ENCODE measurements around the gene COL4A2.
"Not testable (repeated sequence)": the region's sequence is repeated elsewhere in the genome, so short reads cannot be mapped to it uniquely, and the experiment has no call there.

Gene COL4A2

DNA sequence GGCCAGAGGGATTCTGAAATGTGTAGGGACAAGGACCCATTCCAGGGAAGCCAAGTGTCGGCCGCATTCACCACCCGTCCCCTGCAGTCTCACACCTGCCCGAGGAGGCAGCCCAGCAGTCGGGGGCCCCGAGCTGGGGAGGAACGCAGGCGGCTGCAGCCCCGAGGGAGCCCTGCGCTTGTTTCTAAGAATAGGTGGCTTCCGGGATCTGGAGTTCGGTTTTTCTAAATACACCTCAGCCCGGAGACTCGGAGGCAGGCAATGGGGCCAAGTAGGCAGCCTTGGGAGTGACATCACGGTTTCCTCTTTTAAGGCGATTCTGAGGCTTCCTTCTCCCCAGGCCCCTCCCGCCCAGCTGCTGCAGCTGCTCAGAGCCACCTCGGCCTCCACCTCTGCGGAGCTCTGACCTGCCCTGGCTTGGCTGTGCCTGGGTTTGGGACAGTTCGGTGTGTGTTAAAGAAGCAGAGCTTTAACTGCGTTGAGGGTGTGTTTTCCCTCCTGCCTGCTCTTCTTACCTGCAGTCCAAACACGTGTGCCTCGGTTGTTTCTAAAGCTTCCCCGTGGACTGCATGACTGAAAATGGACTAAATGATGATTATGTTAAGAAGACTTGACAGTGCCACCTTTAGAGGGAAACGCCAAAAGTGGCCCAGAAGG lies 80.5 kb downstream of the COL4A2 start:
- DNase-seq: peak in 1 of 5 donors; percentile 33

DNA sequence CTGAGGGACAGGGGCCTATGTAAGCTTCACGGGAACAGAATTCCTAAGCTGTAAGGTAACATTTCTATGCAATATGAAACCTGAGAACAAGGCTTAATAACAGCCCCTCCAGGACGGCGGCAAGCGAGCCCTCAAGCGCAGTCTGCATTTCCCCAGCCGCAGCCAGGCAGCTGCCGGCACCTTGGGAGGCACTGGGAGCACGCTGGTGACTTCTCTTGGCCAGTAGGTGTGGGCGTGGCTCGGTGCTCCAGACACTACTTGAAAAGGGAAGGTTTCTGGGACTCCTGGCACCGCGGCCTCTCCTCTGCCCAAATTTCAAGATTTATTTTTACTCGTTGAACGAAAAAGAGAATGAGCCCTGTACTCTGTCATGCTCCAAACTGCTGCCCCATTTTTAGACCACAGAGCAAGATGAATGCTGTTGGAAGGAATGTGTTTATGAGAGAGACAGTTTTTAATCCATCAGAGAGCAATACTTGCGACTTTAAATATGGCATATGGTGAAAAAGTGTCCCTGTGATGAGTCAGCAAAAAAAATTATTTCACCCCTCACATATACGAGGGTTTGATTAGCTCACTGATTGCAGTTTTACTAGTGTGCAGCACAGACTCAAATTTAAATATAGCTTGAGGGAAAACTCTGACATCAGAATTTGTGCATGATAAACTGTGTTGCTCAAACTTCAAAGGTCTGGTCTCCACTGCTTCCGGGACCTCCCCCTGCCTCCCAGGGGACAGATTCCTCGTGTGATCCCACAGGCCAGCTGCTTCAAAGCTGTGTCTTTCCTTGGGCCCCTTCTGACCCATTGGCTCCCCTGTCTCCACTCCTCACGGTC lies 81.2 kb downstream of the COL4A2 start:
- no peak for DNase-seq

DNA sequence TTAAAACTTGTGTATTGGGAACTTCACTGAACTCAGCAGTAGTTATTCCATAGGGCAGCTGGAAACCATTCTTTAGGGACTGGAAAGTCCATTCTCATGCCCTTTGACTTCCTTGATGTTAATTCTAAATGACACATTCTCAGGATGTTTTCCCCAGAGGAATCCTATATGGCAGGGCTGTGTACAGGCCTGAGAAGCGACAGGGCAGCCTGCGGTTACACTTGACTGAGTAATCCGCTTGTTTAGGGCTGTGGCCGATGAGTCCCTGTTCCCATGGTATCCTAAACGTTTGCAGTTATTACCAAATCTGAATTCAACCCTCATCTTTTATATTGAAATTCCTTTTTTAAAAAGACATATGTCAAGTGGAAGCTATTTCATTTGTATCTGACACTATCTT lies 83.5 kb downstream of the COL4A2 start:
- DNase-seq: no peak

DNA sequence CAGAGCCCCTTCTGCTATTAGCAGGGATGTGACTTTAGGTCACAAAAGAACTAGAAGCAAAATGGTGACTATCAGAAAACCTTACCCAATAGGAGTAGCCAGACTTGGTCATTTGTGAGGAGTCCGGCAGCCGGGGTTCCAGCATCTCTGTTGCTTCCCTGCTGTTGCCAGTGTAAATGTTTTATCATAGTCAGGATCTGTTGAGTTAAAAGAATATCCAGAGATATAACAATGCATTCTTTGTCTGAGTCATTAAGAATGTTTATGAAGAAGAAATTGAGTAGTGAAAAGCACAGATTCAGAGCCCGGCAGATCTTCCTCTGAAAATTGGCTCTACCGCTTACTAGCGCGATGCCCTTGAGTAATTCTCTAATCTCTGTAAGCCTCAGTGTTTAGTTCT lies 84.2 kb downstream of the COL4A2 start:
- DNase-seq: no peak

DNA sequence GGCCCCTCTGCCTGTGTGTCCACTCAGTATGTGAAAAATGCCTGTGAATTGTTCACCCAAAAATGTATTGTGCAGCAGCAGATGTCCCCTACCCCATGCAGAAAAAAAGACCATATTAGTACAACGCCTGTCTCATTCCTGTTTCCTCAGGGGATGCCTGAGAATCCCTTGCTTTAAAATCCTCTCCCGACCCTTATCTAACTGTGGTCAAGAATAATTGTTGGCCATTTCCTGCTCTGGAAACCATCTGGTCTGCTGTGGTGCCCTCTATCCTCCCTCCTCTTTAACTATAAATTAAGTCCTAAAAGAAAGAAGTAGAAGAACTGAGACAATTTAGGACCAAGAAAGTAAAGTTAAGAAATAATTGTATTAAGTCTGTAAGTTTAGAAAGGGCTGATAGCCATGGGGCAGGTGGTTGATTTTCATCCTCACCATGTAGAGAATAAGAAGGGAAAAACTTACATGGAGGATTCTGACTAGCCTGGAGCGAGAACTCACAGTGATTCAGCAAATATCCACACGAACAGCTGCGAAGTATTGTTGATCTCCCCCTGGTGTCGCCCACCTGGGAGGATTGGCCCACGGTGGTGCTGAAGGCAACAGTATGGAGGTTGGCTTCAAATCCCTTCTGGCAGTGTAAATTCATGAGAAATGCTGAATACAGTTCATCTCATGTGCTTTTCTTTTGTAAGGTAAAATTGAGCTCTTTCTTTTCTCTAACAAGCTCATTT lies 85.6 kb downstream of the COL4A2 start:
- no peak for DNase-seq

DNA sequence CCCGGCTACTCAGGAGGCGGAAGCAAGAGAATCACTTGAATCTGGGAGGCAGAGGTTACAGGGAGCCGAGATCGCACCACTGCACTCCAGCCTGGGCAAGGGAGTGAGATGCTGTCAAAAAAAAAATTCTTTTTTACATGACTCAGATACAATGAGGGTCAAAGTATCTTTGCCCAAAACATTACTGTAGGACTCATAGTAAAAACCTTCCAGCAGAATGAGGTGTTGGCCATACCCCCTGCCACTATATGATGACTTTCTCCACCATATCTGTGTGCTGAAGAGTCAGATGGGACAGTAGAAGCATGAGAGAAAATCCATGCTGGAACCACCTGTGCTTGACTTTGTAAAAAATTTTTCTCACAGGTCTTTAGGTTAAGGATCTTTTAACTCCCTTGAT lies 86.7 kb downstream of the COL4A2 start:
- no peak for DNase-seq

DNA sequence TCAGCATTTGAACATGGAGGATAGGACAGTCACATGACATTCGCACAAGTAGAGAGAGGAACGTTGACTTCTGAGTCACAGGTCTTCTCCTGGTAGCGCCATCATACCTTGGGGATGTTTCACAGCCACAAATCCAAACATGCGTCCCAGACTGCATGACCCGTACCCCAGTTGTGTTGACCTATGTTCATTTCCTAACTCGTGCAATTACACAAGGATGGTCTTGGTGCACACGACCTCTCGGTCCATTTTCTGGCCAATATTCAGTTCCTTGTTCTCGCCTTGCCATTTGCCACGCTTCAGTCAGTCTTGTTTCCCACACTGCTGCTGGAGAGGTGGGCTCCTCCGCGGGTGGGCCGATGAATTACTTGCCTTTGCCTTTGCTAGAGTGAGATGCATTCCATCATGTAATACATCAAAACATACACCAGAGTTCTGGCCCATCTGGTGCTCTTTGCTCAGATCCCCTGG lies 87.3 kb downstream of the COL4A2 start:
- DNase-seq: no peak

DNA sequence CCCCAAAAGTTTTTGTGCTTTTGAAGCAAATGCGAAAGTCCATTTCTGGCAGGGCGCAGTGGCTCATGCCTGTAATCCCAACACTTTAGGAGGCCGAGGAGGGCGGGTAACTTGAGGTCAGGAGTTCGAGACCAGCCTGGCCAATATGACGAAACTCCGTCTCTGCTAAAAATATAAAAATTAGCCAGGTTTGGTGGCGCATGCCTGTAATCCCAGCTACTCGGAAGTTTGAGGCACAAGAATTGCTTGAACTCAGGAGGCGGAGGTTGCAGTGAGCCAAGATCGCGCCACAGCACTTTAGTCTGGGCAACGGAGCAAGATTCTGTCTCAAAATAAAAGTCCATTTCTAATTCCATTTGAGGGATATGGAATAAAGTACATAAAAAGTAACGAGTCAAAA lies 88.5 kb downstream of the COL4A2 start:
- DNase-seq: not testable (repeated sequence)

DNA sequence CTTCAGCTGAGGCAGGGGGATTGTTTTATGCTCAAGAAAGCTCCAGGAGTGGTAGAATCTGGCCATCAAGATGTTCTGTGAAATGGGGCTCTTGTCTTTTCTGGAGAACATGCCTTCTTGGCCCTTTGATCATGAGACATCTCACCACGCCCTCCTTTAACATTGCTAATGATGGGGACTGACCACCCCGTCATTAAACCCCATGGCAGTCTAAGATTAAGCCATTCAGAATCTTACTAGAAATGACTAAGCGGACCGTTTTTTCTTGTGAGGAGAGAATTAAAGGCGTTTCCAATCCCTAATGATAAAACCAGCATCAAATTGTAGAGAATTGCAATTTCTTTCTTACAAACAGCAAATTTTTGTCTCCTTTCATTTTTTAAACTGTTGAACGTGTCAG lies 89.4 kb downstream of the COL4A2 start:
- DNase-seq: no peak

DNA sequence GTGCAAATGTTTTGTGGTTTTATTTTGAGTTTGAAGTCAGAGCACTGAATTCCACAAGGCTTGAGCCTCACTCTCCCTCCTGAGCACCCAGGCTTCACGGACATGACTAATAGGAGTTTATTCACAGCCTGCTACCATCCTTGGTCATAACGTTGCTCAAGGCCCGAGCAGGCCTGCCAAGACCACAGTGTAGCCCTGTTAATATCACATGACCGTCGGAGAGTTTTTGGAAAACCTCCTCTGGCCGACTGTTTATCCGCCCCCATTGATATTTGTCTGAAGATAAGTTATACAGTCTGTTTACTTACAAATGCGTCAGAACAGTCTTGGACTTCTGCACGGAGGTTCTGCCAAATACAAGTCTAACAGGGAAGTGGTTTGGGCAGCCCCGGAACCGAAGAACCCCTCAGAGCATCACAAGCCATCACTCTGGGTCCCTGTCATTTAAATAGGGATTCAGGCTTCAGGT lies 89.9 kb downstream of the COL4A2 start:
- DNase-seq: no peak

DNA sequence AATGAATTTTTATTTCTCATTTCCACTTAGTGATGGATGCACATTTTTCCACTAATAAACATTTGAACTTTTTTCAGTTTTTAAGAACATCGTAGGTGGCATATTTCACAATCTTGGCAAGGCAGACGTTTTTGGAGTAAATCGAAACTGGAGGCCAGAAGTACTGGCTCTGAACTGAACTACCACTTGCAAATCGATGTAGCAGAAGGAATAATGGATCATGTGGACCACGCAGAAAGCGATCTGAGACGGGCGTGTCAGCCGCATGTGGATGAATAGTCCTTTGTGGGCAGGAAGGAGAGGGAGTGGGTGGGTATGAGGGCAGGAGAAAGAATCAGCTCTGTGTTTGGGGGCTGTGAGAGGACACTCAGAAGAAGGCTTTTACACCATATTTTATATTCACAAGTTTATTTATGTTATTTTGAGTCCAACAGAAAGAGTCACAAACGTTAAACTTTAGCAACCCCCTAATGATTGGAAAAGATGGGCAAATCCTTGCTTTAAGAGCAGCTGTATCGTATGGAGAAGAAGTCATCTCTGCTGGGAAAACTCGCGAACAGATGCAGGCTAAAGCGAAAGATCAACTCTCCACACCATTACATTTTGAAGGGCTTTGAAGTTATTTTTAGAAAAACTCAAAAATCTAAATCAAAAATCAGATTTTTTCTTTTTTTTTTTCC lies 90.5 kb downstream of the COL4A2 start:
- no peak for DNase-seq

DNA sequence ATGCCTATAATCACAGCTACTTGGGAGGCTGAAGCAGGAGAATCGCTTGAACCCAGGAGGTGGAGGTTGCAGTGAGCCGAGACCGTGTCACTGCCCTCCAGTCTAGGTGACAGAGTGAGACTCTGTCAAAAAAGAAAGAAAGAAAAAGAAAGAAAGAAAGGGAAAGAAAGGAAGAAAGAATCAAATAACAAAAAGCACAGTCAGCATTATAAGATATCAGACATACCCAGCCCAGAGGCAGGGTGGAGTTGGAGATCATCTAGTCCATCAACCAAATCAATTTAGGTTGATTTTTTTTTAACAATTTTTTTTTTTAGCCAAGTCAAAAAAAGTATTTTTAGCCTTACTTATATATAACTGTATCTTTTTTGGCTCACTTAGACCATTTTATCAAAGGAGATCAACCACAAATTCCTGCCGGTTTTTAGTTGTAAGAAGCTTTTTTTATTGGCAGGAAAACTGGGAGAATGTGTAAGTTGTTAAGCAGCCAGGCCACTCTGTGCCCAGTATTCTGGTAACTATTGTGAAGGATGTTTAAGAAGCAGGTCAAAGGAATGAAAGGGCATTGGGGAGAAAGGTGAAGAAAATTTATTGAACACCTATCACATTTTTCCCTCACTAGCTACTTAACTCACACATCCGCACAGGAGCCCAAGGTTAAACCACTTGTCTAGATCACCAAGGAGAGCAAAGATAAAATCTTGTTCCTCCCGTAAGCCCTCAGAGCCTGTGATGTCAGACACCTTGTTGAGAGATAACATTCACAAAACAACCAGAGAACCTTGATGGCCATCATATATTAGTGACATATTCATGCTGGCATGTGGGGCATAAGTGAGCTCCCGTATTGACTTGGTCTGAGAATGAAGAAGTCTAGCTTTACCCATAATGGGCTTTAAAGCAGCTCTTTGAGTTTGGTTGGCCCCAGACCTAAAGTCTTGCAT lies 91.8 kb downstream of the COL4A2 start:
- DNase-seq: no peak

DNA sequence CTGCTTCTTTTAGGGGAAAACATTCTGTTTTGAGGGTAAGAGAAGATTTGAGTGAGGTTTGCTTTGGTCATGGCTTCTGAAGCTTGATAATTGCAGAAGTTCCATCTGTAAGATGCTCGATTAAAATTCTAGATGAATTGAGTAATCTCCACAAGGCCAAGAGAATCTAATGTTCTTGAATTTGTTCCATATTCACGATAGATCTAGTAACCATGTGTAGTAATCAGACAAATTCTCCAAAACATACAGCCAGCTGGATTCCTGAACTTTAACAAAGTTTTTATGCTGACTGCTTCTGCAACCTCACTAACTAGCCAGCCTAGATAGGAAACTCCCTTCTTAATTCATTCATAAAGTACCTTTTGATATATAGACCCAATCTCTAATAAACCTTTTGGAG lies 92.7 kb downstream of the COL4A2 start:
- DNase-seq: no peak

DNA sequence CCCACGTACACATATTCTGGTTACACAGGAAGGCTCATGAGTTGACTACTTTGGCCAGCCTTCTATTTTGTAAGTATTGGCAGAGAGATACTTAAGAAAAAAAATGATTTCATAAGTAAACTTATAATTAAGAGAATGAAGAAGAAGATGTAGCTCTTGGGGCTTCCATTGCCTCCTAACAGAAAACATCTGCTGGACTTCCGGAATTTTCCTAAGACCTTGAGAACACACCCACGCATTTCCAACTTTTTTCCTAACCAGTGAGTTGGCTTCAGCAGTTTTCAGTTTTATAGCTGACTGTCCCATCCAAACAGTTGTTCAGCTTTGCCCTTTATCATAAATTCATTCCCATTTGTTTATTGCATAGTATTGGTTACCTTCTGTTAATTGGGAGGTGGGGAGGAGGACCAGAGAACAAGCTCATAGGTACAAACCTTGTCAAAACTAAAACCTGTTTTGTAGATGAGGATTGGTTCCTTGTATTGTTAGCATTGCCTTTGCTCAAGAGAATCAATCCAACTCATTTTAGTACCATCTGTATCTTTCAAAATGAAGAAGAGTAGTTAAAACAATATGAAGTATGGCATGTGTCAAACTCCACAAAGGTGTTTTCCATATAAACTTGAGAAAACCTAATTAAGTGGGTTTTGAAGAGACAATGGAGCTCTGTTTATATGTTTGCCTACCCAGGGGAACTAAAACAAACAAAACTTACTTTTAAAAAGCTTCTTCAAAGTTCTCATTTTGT lies 93.9 kb downstream of the COL4A2 start:
- DNase-seq: no peak

DNA sequence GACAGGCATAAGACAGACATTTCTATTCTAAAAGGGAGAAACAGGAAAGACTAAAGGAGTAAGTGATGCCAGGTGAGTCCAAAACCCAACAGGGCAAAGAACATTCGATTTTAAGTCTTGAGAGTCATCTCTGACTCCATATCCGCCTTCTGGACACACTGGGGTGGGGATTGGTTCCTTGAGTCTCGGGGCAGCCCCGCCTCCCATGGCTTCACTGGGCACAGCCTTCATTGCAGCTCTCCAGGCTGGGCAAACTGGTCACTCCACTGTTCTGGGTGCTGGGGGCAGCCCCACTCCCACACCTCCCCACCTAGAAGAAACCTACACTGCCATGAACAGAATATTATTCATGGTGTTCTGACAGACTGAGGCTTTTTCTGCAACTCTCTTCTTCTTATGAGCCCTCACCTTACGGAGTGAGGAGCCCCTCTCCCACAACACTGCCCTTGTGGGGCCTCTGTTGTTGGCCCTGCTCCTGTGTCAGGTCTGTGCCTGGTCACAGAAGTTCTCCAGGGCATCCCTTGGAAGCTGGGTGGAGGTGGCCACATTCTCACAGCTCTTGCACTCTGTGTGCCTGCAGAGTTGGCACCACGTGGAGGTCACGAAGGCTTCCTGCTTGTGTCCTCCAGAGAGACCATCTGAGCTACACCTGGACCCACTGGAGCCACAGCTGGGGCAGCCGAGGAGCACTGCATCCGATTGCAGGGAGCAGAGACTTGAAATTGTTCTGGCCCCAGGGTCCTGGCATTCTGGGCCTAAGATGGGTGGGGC lies 95.4 kb downstream of the COL4A2 start:
- DNase-seq: no peak

DNA sequence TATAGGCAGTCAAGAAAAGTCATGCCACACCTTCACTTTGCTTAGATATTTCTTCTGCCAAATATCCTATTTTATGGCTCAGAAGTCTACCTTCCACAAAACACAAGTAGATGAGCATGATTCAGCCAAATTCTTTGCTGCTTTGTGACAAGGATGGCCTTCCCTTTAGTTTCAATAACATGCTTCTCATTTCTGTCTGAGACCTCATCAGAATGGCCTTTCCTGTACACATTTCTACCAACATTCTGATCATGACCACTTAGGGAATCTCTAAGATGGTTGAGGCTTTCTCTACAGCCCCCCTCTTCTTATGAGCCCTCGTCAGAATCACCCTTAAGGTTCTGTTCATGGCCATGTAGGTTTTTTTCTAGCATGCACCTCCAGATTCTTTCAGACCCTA lies 96.2 kb downstream of the COL4A2 start:
- DNase-seq: no peak

DNA sequence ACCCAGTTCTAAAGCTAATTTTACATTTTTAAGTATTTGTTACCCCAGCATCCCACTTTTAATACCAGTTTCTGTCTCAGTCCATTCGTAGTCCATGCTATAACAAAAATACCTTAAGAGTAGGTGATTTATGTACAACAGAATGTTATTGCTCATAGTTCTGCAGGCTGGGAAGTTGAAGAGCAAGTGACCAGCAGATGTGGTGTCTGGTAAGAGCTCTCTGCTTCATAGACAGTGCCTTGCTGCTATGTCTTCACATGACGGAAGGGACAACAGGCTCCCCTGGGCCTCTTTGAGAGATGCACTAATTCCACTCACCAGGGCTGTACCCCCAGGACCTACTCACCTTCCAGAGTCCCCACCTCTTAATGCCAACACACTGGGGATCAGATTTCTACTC lies 96.6 kb downstream of the COL4A2 start:
- DNase-seq: no peak

DNA sequence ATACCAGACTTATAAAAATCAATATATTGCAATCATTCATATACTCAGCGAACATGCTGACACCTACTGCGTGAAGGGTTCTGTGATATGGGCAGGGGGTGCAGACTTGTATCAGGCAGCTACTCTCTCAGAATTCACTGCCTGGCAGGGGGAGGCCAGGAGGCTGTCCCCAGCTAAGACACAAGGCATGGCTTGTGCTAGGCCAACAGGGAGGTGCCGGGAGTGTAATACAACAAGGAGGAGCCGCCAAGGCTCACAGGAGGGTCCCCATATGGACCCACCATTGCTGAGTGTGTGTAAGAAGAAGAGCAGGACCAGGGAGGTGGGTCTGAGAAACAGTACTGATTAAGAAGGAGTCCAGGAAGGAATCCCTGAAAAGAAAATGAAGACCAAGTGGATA lies 97.2 kb downstream of the COL4A2 start:
- no peak for DNase-seq

DNA sequence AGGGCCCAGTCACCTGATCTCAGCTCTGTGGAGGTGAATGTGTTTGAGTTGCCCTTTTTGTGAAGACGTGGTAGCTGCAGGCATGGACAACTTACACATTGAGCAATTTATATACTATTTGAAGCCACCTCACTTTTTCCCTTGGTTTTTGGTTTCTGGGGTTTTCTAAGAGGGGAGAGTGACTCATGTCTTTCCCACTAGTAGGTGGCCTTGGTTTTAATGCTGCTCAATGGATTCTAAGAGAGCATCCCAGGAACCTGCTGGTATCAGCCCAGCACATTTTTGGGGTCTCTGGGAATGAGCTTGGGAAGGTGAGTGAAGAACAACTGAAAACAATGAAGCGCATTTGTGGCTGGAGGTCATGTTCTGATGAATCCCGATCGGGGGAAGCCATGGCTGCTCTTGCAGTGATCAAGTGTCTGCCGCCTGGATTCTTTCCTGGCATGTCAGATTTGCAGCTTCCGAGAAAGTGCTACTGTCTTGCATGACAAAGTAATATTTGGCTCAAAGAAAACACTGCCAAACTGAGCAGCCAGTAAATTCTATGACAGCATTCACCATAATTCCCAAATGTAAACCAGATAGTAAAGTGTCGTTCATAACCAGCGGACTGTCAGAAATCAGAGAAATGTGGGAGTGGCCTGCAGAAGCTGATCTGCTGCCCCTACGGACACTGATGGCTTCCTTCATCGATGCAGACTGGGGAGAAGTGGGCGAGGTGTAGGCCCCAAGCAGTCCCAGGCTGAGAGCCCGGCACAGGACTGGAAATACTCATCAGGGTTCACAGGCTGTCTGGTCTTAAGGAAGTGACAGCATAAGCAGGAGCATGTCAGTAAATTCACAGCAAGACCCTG lies 98.7 kb downstream of the COL4A2 start:
- DNase-seq: no peak
